ENCODE data around the gene TTLL6.

DNA sequence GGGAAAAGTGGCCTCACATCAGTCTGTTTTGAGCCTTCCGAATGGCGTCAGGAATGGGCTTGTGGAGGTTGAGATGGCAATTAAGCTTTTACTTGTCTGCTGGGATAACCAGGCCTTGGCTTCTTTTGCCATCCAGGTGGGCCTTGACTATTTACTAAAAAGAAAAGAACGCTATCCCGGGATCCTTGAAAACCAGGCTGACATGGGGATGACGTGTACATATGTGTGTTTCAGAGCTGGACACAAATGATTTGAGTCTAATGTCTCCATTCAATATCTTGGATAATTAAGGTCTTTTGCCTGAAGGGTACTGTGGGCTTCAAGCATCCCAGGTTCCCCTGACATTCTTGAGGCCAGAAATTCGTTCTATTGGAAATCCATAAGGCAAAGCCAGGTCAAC, 55.9 kb downstream of the TTLL6 start:
- no peak for TF ChIP-seq POLR2A (IDR thresholded peaks at IDR 0.05)
- TF ChIP-seq, protein P1, sequence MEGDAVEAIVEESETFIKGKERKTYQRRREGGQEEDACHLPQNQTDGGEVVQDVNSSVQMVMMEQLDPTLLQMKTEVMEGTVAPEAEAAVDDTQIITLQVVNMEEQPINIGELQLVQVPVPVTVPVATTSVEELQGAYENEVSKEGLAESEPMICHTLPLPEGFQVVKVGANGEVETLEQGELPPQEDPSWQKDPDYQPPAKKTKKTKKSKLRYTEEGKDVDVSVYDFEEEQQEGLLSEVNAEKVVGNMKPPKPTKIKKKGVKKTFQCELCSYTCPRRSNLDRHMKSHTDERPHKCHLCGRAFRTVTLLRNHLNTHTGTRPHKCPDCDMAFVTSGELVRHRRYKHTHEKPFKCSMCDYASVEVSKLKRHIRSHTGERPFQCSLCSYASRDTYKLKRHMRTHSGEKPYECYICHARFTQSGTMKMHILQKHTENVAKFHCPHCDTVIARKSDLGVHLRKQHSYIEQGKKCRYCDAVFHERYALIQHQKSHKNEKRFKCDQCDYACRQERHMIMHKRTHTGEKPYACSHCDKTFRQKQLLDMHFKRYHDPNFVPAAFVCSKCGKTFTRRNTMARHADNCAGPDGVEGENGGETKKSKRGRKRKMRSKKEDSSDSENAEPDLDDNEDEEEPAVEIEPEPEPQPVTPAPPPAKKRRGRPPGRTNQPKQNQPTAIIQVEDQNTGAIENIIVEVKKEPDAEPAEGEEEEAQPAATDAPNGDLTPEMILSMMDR (IDR thresholded peaks at IDR 0.05): no peak
